HFF-Myc (cell line): ENCODE measurements around the gene GRID1.

Experiments
- DNase-seq: peaks from one replicate; pipeline ENCODE4 v3.0.0-alpha.2; 2011; ENCODE audit warnings: low read depth; ENCODE audit errors: extremely low read depth
- H3K4me3 ChIP-seq: replicated peaks from 2 replicates; pipeline ENCODE4 v1.5.1; 2011; ENCODE audit warnings: low read depth, mild to moderate bottlenecking, control low read depth, low read length
- TF ChIP-seq, protein P1 (sequence below): IDR thresholded peaks from 2 replicates; pipeline ENCODE4 v1.5.1; 2012; ENCODE audit warnings: mild to moderate bottlenecking, low read depth, low read length, control low read depth; ENCODE audit errors: missing control alignments

The GRID1 gene

DNA sequence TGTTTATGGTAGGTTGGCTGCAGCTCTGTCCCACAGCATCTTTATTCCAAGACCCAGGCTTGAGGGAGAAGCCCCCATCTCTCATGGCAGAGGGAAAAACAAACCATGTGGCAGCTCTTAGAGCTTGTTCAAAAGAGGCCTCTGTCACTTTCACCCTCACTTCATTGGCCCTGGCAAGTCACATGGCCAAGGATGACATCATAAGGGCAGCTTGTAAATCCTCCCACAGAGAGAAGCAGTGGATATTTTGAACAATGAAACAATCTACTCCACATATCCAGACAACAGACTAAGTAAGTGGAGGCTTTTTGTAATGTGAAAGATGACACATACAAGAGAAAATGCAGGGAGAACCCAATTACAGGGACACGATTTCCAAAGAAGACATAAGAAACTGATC, 108.1 kb downstream of the GRID1 start:
- no peak overlapping the region for H3K4me3 ChIP-seq
- TF ChIP-seq, protein P1, sequence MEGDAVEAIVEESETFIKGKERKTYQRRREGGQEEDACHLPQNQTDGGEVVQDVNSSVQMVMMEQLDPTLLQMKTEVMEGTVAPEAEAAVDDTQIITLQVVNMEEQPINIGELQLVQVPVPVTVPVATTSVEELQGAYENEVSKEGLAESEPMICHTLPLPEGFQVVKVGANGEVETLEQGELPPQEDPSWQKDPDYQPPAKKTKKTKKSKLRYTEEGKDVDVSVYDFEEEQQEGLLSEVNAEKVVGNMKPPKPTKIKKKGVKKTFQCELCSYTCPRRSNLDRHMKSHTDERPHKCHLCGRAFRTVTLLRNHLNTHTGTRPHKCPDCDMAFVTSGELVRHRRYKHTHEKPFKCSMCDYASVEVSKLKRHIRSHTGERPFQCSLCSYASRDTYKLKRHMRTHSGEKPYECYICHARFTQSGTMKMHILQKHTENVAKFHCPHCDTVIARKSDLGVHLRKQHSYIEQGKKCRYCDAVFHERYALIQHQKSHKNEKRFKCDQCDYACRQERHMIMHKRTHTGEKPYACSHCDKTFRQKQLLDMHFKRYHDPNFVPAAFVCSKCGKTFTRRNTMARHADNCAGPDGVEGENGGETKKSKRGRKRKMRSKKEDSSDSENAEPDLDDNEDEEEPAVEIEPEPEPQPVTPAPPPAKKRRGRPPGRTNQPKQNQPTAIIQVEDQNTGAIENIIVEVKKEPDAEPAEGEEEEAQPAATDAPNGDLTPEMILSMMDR, result no peak
- DNase-seq, result no peak

GRCh38 chr10:86257683-86258082, 108.9 kb downstream of the GRID1 start:
- TF ChIP-seq, protein P1, result no peak
- H3K4me3 ChIP-seq, result no peak overlapping the region
- no peak for DNase-seq

DNA sequence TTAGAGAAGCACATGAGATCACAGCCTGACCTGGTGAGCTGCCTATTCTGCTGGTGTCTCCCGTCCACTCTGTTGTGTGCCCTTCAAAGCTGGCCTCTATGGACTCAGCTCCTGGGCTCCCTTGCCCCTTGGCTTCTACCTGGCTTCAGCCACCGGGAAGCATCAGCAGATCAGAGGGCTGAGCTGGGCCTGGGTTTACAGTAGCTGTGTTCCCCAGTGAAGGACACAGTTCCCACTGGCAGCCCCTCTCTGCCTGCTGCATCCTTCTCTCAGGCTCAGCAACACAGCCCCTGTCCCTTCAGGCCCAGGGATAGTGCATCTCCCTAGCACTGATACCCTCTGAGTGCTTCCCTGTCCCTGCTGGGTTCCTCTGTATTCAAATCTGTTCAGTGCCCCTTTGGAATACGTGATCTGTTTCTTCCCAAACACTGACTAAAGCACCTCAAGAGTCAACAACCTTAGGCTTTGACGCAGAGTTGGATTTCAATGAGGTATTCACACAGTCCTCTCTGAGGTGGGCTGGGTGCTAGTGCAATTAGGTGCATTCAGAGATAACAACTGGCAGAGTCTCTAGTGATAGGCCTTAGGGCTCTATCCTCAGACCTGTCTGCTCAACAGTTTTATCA, 109.8 kb downstream of the GRID1 start:
- no peak overlapping the region for H3K4me3 ChIP-seq
- TF ChIP-seq, protein P1, result no peak
- DNase-seq, result no peak

- no peak overlapping the region for H3K4me3 ChIP-seq
- TF ChIP-seq, protein P1, result no peak
- no peak for DNase-seq
Observed at GRCh38 chr10:86255405-86256251, 111.0 kb downstream of the GRID1 start.

DNA sequence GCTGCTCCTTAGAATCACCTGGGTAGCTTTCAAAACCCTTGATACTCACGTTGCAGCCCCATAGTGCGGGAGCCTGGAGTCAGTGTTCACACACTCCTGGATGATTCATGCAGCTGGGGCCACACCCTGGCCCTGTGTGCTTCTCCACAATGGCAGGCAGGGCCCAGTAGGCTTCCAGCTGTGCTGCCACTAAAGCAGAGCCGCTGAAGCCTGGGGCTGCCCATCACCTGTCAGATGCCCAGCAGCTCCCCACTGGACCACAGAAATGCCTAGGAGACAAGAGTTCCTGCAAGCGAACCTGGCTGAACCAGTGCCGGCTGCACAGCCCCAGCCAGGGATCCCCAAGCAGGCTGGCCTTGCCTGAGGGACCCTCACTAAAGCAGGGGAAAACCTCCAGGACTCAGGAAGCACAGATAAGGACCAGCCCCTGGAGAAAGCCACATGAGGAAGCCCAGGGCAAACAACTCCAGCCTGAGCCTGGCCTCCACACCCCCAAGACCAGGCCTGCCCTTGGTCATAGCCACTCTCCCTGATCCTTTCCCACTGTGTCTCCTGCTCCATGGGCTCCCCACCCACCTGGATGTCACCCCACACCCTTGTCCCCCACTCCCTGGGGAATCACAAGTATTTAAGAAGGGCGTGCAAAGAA, 111.9 kb downstream of the GRID1 start:
- TF ChIP-seq, protein P1, result no peak
- DNase-seq, result no peak
- no peak overlapping the region for H3K4me3 ChIP-seq

DNA sequence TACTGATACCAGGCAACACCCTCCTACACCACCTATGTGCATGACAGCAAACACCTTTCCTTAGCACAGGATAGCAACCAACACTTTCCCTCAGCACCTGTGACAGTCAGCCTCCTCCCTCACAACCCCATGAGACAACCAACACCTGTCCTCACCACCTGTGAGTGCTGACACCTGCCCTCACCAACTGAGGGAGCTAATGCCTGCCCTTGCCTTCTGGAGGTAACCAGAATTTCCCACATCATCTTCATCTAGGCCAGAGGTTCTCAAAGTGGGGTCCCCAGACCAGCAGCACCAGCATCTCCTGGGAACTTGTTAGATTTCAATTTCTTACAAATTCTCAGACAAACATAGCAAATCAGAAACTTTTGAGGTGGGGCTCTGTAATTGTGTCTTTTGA, 112.5 kb downstream of the GRID1 start:
- TF ChIP-seq, protein P1, result no peak
- no peak for DNase-seq
- H3K4me3 ChIP-seq, result no peak overlapping the region
